ENCODE measurements around the gene BAK1.

DNA sequence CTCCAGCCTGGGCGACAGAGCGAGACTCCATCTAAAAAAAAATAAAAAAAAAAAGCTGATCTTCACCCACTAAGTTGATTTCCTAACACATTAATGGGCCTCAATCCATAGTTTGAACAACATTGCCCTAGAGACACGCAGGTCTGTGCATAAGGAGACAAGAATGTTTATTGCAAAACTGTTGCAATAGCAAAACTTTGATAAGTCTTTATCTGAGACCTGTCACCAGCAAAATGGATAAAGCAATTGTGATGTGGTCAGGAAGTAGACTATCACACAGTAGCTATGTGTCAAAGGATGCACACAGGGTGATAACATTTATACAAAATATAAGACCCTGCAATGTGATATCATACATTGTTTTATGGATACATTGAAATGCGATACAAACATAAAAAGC lies 36.8 kb upstream of the BAK1 start:
- TF ChIP-seq, protein P1, sequence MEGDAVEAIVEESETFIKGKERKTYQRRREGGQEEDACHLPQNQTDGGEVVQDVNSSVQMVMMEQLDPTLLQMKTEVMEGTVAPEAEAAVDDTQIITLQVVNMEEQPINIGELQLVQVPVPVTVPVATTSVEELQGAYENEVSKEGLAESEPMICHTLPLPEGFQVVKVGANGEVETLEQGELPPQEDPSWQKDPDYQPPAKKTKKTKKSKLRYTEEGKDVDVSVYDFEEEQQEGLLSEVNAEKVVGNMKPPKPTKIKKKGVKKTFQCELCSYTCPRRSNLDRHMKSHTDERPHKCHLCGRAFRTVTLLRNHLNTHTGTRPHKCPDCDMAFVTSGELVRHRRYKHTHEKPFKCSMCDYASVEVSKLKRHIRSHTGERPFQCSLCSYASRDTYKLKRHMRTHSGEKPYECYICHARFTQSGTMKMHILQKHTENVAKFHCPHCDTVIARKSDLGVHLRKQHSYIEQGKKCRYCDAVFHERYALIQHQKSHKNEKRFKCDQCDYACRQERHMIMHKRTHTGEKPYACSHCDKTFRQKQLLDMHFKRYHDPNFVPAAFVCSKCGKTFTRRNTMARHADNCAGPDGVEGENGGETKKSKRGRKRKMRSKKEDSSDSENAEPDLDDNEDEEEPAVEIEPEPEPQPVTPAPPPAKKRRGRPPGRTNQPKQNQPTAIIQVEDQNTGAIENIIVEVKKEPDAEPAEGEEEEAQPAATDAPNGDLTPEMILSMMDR (IDR thresholded peaks at IDR 0.05), result no peak
- no peak for TF ChIP-seq ZFX (IDR thresholded peaks at IDR 0.05; ENCODE audit: borderline replicate concordance)
